Panc1 (cell line): ENCODE data around the gene ZNF292. TPM values are rescaled to one million over a fixed set of nuclear protein-coding genes. Genes with fewer than 3 reads are reported as not detected.

Experiments used
- ATAC-seq: fragments of 200-7000 bp; cut with Tn5 transposase; 2 replicates; pipeline ENCODE4 v1.9.1; 2020; ENCODE audit warnings: mild to moderate bottlenecking, moderate library complexity
- BruUV-seq: library from RNA; stranded (reverse); fragments of 400-500 nt; replicated peaks from 2 replicates; lab custom pipeline; 2021; lab: Mats Ljungman, UMichigan
- CTCF ChIA-PET: fragments of 300-600 bp; sonication (Branson Sonifier 250); formaldehyde crosslinking; loops from one replicate; lab custom pipeline; 2022; ENCODE audit warnings: antibody characterized with exemption; lab: Charles Lee
- POLR2A ChIA-PET: fragments of 300-600 bp; sonication (Branson Sonifier 250); formaldehyde crosslinking; loops from one replicate; lab custom pipeline; 2022; ENCODE audit warnings: antibody characterized with exemption; lab: Charles Lee
- DNase-seq: peaks from one replicate; pipeline ENCODE4 v3.0.0-alpha.2; 2010; ENCODE audit warnings: low read depth, low spot score
- H3K27ac ChIP-seq: 2 replicates; pipeline ENCODE4 v1.5.1; 2011; ENCODE audit warnings: mild to moderate bottlenecking, low read length, inconsistent platforms
- H3K27me3 ChIP-seq: fragments of 200-500 bp; sonication (Bioruptor generic); 2 replicates; pipeline ENCODE4 v1.6.0; 2014; ENCODE audit warnings: low read length, inconsistent platforms; ENCODE audit not compliant: control insufficient read depth, insufficient read depth
- H3K36me3 ChIP-seq: fragments of 200-500 bp; sonication (Bioruptor generic); 2 replicates; pipeline ENCODE4 v1.5.1; 2014; ENCODE audit warnings: inconsistent platforms, mild to moderate bottlenecking, low read length, moderate library complexity; ENCODE audit not compliant: control insufficient read depth, insufficient read depth
- H3K4me1 ChIP-seq: 2 replicates; pipeline ENCODE4 v1.5.1; 2011; ENCODE audit warnings: inconsistent platforms, mild to moderate bottlenecking, low read length, moderate library complexity; ENCODE audit not compliant: control insufficient read depth, insufficient read depth
- H3K4me3 ChIP-seq, 2 experiments: 2 replicates each; pipeline ENCODE4 v1.5.1; 2011 to 2012; ENCODE audit warnings: low read depth in 2 of 2, low read length in 2 of 2, mild to moderate bottlenecking in 2 of 2, inconsistent platforms in 1 of 2, moderate library complexity in 1 of 2
- H3K9me3 ChIP-seq: fragments of 200-500 bp; sonication (Bioruptor generic); 2 replicates; pipeline ENCODE4 v1.5.1; 2014; ENCODE audit warnings: low read depth, mild to moderate bottlenecking, inconsistent platforms, low read length, moderate library complexity; ENCODE audit not compliant: control insufficient read depth, insufficient read depth
- POLR2AphosphoS5 ChIP-seq: IDR thresholded peaks from 2 replicates; pipeline ENCODE4 v1.6.1; 2012; ENCODE audit warnings: mild to moderate bottlenecking, low read depth, low read length, moderate library complexity
- SIN3A ChIP-seq: IDR thresholded peaks from 2 replicates; pipeline ENCODE4 v1.6.1; 2012; ENCODE audit warnings: low read depth, mild to moderate bottlenecking, low read length, moderate library complexity, borderline replicate concordance; ENCODE audit not compliant: insufficient read depth
- TCF7L2 ChIP-seq: IDR thresholded peaks from 2 replicates; pipeline ENCODE4 v1.6.1; 2011; ENCODE audit warnings: mild to moderate bottlenecking, low read depth, low read length, inconsistent platforms
- in situ Hi-C: cut with HindIII; loops from 2 replicates; pipeline ENCODE4 v1.10.0; 2016; ENCODE audit warnings: low sequenced_read_pairs, low pct_unique_long_range_greater_than_20kb
- intact Hi-C: fragments of 100-400 bp; cut with micrococcal nuclease; formaldehyde crosslinking; loops from one replicate; pipeline ENCODE4 v1.10.0; 2022; ENCODE audit not compliant: unreplicated experiment
- total RNA-seq: library from RNA; stranded (reverse); gene quantifications from one replicate; pipeline ENCODE4 v1.2.1, GENCODE V29; 2021; ENCODE audit not compliant: unreplicated experiment
- TF ChIP-seq, protein P1 (sequence below), 2 experiments: IDR thresholded peaks; 2 replicates each; pipeline ENCODE4 v1.6.1; 2011 to 2012; ENCODE audit warnings: low read depth in 2 of 2, control low read depth in 1 of 2, low read length in 1 of 2, mild to moderate bottlenecking in 1 of 2, moderate library complexity in 1 of 2; ENCODE audit not compliant: insufficient read depth in 1 of 2
- TF ChIP-seq, protein P2 (sequence below): fragments of 450-650 bp; IDR thresholded peaks from 2 replicates; pipeline ENCODE4 v1.5.1; 2017; ENCODE audit warnings: mild to moderate bottlenecking

The ZNF292 gene
- total RNA-seq, 1 experiment from 2014 or later = 38.2 TPM

DNA sequence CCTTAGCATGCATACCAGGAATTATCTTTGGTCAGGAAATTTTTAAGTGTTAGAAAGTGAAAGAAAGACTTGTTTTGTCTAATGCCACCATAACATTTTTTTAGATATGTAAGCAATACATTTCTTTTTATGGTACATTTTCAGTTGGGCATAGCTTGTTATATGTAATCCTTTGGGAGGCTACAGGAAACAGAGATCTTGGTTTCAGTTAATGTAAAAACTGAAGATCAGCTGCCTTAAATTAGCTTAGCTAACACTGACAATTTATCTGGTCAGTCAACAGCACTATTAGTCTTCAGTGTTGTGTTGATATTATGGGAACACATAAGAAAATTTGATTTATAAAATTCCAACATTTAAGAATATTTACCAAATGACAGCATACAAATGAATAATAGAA is 88.4 kb downstream of the ZNF292 start:
- TF ChIP-seq, protein P1, sequence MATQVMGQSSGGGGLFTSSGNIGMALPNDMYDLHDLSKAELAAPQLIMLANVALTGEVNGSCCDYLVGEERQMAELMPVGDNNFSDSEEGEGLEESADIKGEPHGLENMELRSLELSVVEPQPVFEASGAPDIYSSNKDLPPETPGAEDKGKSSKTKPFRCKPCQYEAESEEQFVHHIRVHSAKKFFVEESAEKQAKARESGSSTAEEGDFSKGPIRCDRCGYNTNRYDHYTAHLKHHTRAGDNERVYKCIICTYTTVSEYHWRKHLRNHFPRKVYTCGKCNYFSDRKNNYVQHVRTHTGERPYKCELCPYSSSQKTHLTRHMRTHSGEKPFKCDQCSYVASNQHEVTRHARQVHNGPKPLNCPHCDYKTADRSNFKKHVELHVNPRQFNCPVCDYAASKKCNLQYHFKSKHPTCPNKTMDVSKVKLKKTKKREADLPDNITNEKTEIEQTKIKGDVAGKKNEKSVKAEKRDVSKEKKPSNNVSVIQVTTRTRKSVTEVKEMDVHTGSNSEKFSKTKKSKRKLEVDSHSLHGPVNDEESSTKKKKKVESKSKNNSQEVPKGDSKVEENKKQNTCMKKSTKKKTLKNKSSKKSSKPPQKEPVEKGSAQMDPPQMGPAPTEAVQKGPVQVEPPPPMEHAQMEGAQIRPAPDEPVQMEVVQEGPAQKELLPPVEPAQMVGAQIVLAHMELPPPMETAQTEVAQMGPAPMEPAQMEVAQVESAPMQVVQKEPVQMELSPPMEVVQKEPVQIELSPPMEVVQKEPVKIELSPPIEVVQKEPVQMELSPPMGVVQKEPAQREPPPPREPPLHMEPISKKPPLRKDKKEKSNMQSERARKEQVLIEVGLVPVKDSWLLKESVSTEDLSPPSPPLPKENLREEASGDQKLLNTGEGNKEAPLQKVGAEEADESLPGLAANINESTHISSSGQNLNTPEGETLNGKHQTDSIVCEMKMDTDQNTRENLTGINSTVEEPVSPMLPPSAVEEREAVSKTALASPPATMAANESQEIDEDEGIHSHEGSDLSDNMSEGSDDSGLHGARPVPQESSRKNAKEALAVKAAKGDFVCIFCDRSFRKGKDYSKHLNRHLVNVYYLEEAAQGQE (IDR thresholded peaks at IDR 0.05; ENCODE audit: insufficient read depth in 1 of 2, low read depth in 2 of 2, low read length in 1 of 2) = no peak
- TF ChIP-seq POLR2AphosphoS5 = no peak
- TF ChIP-seq, protein P2, sequence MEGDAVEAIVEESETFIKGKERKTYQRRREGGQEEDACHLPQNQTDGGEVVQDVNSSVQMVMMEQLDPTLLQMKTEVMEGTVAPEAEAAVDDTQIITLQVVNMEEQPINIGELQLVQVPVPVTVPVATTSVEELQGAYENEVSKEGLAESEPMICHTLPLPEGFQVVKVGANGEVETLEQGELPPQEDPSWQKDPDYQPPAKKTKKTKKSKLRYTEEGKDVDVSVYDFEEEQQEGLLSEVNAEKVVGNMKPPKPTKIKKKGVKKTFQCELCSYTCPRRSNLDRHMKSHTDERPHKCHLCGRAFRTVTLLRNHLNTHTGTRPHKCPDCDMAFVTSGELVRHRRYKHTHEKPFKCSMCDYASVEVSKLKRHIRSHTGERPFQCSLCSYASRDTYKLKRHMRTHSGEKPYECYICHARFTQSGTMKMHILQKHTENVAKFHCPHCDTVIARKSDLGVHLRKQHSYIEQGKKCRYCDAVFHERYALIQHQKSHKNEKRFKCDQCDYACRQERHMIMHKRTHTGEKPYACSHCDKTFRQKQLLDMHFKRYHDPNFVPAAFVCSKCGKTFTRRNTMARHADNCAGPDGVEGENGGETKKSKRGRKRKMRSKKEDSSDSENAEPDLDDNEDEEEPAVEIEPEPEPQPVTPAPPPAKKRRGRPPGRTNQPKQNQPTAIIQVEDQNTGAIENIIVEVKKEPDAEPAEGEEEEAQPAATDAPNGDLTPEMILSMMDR = no peak
- TF ChIP-seq SIN3A = no peak
- TF ChIP-seq TCF7L2 = no peak
- in situ Hi-C loops (no loop called here), intact Hi-C loops (loop anchor here (10.0 kb wide), 1 partner anchor 169 kb away; no protein-coding TSS in a partner anchor)
- Histone ChIP-seq H3K36me3 (peaks cover 25% of the 10 kb centered on the region), H3K9me3 (no peaks in the 10 kb centered on the region), H3K4me3 (no peak overlapping the region), H3K4me1 (no peaks in the 10 kb centered on the region), H3K27ac (no peak overlapping the region), H3K27me3 (no peaks in the 10 kb centered on the region)
- POLR2A ChIA-PET = no interaction called here
- BruUV-seq = no TSS peak
- CTCF ChIA-PET = no interaction called here
- ATAC-seq = no peak
- DNase-seq = no peak

DNA sequence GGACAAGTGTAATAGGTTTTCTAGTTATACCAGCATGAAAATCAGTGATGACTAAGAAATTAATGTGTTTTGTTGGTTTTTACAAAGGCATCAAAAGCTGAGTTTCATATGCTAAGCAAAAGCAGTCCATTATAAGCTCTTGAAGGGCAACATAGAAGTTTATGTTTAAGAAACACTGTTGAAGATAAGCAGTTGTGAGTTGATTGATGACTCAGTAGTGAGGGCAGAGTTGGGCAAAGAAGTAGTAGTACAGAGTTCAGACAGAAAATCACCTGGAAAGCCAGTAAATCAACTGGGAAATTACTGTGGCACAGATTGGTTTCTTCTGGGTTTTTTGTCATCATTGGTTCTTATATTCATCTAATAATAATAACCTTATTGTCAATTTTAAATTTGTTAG is 89.0 kb downstream of the ZNF292 start:
- in situ Hi-C loops = no loop called here
- TF ChIP-seq, protein P2 = no peak
- TF ChIP-seq, protein P1 (IDR thresholded peaks at IDR 0.05; ENCODE audit: insufficient read depth in 1 of 2, low read depth in 2 of 2, low read length in 1 of 2) = no peak
- no peak for TF ChIP-seq SIN3A
- no peaks in the 10 kb centered on the region for H3K9me3 ChIP-seq
- no peak overlapping the region for H3K4me3 ChIP-seq
- ChIA-PET POLR2A (no interaction called here), CTCF (no interaction called here)
- peaks cover 25% of the 10 kb centered on the region for H3K36me3 ChIP-seq
- intact Hi-C loops = loop anchor here (10.0 kb wide), 1 partner anchor 170 kb away; no protein-coding TSS in a partner anchor
- BruUV-seq = no TSS peak
- no peaks in the 10 kb centered on the region for H3K27me3 ChIP-seq
- H3K27ac ChIP-seq = no peak overlapping the region
- H3K4me1 ChIP-seq = no peaks in the 10 kb centered on the region
- DNase-seq = no peak
- no peak for ATAC-seq
